ENCODE results near the gene PDXP. TPM values are rescaled to one million over a fixed set of nuclear protein-coding genes. Genes with fewer than 3 reads are reported as not detected.

Gene PDXP
- total and polyA plus RNA-seq, 2 of the 13 experiments (the other 11 are each of a cell fraction or from before 2014, with no cell fraction given): 58.2 to 70.6 TPM

GRCh38 chr22:37641561-37641949, 17.0 kb upstream of the PDXP start:
- peaks cover 58% of the 10 kb centered on the region for H3K4me1 ChIP-seq (ENCODE audit: insufficient read depth, low read length)
- ATAC-seq (no peak), DNase-seq (ENCODE audit: low spot score) (no peak), FAIRE-seq (no peak)
- TF ChIP-seq ZNF382 (CRISPR knock-in tag; IDR thresholded peaks at IDR 0.05; ENCODE audit: borderline replicate concordance): no peak
- no peak for TF ChIP-seq YEATS4 (CRISPR knock-in tag; IDR thresholded peaks at IDR 0.05; ENCODE audit: borderline replicate concordance)
- TF ChIP-seq ZNF572 (CRISPR knock-in tag; IDR thresholded peaks at IDR 0.05): peak; percentile 4; the same call in 1 of the 2 replicates
- 0 out of 2 replicates have a peak, but pooled peaks have one; percentile 10 for TF ChIP-seq PAXIP1 (CRISPR knock-in tag; conservative IDR thresholded peaks at IDR 0.05)
- 0 out of 2 replicates have a peak, but pooled peaks have one; percentile 10 for TF ChIP-seq ZNF501 (CRISPR knock-in tag; IDR thresholded peaks at IDR 0.05)
- TF ChIP-seq RBM39 (IDR thresholded peaks at IDR 0.05; ENCODE audit: low read depth, low read length, poor library complexity, severe bottlenecking): no peak
- peak overlapping the region in 1 of 3 experiments; percentile 86; a peak in 1 of 6 replicates for H3K4me3 ChIP-seq (replicated peaks in 1 of 3; ENCODE audit: insufficient read depth in 1 of 3, low read depth in 2 of 3, low read length in 3 of 3)
- peaks cover 10% of the 10 kb centered on the region for H3K79me2 ChIP-seq (ENCODE audit: insufficient read depth, low read length)
- POLR2A ChIA-PET: interaction anchor here (1.0 to 15.8 kb wide), 4 partner anchors 8 to 92 kb away, joined by 3 to 242 read pairs (median 12); partner anchors contain the start of genes GGA1 and PDXP
- H3K9me3 ChIP-seq (ENCODE audit: low read length): no peaks in the 10 kb centered on the region
- 0 out of 2 replicates have a peak, but pooled peaks cover 4% of the 10 kb centered on the region for H4K20me1 ChIP-seq (ENCODE audit: insufficient read depth, low read length)
- no peaks in the 10 kb centered on the region for H3K27me3 ChIP-seq (ENCODE audit: control insufficient read depth in 1 of 2, insufficient read depth in 2 of 2, low read length in 2 of 2)
- WGBS (ENCODE audit: low lambda C conversion rate): 89% methylated on average over 4 of the region's 5 CpGs
- intact Hi-C loops (cut with micrococcal nuclease; ENCODE audit: unreplicated experiment) (no loop called here), in situ Hi-C loops (cut with HindIII; ENCODE audit: extremely low pct_ligation_motif_present, low pct_unique_long_range_greater_than_20kb) (no loop called here)
- H3K9ac ChIP-seq (ENCODE audit: insufficient read depth, low read depth, low read length): no peak overlapping the region
- BruUV-seq (replicated peaks): no TSS peak
- peaks cover 10 to 23% of the 10 kb centered on the region in 2 experiments; a peak in 4 of 5 replicates for H3K36me3 ChIP-seq (replicated peaks in 1 of 2; ENCODE audit: control insufficient read depth in 1 of 2, insufficient read depth in 2 of 2, low read length in 2 of 2)
- CTCF ChIA-PET (ENCODE audit: low intra/inter-chr PET ratio, low total read pairs): no interaction called here
- peak overlapping the region; percentile 90; the same call in 1 of the 2 replicates for H3K4me2 ChIP-seq (ENCODE audit: low read depth, low read length)
- H2AFZ ChIP-seq (ENCODE audit: low read length): no peak overlapping the region
- H3K27ac ChIP-seq (ENCODE audit: extremely low read length, insufficient read depth, low read length): peak overlapping the region; percentile 52

Data from HepG2 (cell line).